GM18505 (cell line): ENCODE measurements around the gene UAP1.
"Not testable (repeated sequence)": the region's sequence is repeated elsewhere in the genome, so short reads cannot be mapped to it uniquely, and the experiment has no call there.

ENCODE experiments used
- ATAC-seq: cut with Tn5 transposase; IDR thresholded peaks from one replicate; pipeline ENCODE4 v1.9.1; 2021; ENCODE audit not compliant: unreplicated experiment
- POLR2A ChIP-seq: IDR thresholded peaks from 4 replicates; pipeline ENCODE4 v1.6.1; 2011; ENCODE audit warnings: borderline replicate concordance; ENCODE audit not compliant: insufficient read depth, insufficient read length; ENCODE audit errors: extremely low read depth

Gene UAP1

GRCh38 chr1:162578071-162578700 lies 16.7 kb downstream of the UAP1 start:
- ATAC-seq: no peak
- TF ChIP-seq POLR2A: no peak

DNA sequence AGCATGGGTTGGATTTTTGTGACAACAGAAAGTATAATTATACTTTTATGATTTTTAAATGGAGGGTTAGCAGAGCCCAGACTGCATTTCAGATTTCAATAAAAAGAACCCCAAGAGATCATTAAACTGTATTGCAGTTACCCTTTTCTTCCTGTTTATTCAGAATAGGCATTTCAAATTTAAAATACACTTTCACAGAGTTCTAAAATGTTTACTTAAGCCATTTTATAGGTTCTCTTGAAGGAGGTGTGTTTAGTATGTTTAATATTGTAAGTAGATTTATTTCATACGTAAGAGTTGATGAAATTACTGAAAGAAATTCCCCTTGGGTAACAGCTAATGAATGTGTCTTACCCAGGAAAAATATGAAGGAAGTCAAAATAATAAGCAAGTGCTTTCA lies 17.4 kb downstream of the UAP1 start:
- ATAC-seq: no peak
- TF ChIP-seq POLR2A: no peak

- no peak for ATAC-seq
- no peak for TF ChIP-seq POLR2A
Observed at GRCh38 chr1:162580308-162580707, 18.8 kb downstream of the UAP1 start.

DNA sequence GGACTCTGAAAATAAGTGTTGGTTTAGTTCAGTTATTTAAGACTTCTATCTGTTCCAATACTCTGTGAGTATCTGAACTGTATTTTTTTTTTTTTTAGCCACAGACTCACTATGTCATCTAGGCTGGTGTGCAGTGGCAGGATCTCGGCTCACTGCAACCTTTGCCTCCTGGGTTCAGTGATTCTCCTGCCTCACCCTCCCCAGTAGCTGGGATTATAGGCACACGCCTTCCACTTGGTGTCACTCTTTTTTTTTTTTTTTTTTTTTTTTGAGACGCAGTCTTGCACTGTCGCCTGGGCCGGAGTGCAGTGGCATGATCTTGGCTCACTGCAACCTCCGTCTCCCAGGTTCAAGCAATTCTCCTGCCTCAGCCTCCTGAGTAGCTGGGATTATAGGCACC lies 21.4 kb downstream of the UAP1 start:
- not testable (repeated sequence) for ATAC-seq

DNA sequence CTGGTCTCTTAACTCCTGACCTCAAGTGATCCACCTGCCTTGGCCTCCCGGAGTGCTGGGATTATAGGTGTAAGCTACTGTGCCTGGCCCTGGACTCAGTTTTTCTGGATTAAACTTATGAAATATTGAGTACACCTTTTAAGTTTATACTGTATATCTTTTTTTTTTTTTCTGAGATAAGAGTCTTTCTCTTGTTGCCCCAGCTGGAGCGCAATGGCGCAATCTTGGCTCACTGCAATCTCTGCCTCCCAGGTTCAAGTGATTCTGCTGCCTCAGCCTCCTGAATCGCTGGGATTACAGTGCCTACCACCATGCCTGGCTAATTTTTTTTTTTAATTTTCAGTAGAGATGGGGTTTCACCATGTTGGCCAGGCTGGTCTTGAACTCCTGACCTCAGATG lies 23.6 kb downstream of the UAP1 start:
- not testable (repeated sequence) for ATAC-seq

- TF ChIP-seq POLR2A: no peak
- no peak for ATAC-seq
Observed at GRCh38 chr1:162587347-162587746, 25.8 kb downstream of the UAP1 start.

- no peak for ATAC-seq
- no peak for TF ChIP-seq POLR2A
Observed at GRCh38 chr1:162587761-162588260, 26.3 kb downstream of the UAP1 start.

GRCh38 chr1:162590101-162590500 lies 28.6 kb downstream of the UAP1 start:
- no peak for TF ChIP-seq POLR2A
- no peak for ATAC-seq

DNA sequence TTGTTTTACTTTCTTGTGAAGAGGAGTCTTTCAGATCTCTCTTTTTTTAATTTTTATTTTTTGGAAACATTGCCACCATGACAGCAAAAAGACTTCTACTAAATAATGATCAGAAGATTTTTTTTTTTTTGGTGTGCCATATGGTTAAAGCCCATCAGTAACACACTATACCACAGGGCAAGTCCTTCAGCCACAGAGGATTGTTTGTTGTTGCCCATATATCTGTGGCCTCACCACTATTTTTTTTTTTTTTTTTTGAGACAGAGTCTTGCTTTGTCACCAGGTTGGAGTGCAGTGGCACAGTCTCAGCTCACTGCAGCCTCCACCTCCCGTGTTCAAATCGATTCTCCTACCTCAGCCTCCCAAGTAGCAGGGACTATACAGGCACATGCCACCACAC lies 29.2 kb downstream of the UAP1 start:
- no peak for ATAC-seq
- no peak for TF ChIP-seq POLR2A

GRCh38 chr1:162596514-162597170 lies 35.1 kb downstream of the UAP1 start:
- TF ChIP-seq POLR2A: no peak
- no peak for ATAC-seq

GRCh38 chr1:162599451-162599850 lies 37.9 kb downstream of the UAP1 start:
- no peak for ATAC-seq

GRCh38 chr1:162603117-162603516 lies 41.6 kb downstream of the UAP1 start:
- not testable (repeated sequence) for ATAC-seq

More at GRCh38 chr1:162599451-162599850, 37.9 kb downstream of the UAP1 start:
- TF ChIP-seq POLR2A: no peak

DNA sequence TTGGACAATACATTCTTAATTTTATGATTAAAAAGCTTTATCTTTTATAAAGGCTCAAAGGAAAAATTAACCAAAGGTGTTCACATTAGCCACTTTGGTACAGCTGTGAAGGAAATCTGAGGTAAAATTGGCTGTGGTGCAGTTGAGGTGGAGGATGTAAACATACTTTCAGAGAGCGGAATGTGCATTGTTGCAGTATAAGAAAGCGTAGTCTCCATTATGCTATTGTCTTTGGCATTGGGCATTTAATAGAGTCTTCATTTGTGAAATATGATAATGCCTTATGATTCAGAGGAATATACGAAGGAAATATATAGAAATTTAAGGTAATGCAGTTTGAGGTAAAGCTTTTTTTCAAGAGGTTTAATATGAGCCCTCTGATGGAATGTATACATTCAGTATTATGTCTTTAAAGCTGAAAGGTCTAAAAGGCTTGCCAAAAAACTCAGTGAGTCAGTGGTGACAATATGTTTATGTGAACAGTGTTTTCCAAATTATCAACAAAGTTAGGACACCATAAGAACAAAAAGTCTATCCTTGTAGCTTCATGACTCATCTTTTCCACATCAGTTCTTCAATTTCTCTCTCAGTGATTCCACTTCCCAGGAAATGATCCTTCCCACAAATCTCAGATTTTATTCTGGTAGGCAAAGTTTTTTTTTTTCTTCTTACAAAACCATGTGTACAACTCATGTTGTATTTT lies 43.9 kb downstream of the UAP1 start:
- no peak for ATAC-seq
- no peak for TF ChIP-seq POLR2A

- no peak for TF ChIP-seq POLR2A
- no peak for ATAC-seq
Observed at GRCh38 chr1:162609306-162609705, 47.8 kb downstream of the UAP1 start.
